Ectodermal cell (in vitro differentiated cells): Measurements from ENCODE around the gene ESRRG.

Experiments used
- H3K27ac ChIP-seq: 2 replicates; pipeline ENCODE4 v1.7.0; 2013; ENCODE audit warnings: mild to moderate bottlenecking, low read depth, low read length; ENCODE audit not compliant: insufficient read depth, poor library complexity, severe bottlenecking
- H3K27me3 ChIP-seq: 2 replicates; pipeline ENCODE4 v1.7.0; 2013; ENCODE audit warnings: mild to moderate bottlenecking, low read length; ENCODE audit not compliant: insufficient read depth, control insufficient read depth, poor library complexity, severe bottlenecking
- H3K36me3 ChIP-seq: one replicate; pipeline ENCODE4 v1.7.0; 2013; ENCODE audit warnings: low read length; ENCODE audit not compliant: control insufficient read depth, insufficient read depth
- H3K4me1 ChIP-seq: one replicate; pipeline ENCODE4 v1.7.0; 2013; ENCODE audit warnings: low read length; ENCODE audit not compliant: control insufficient read depth, insufficient read depth
- H3K4me3 ChIP-seq: 2 replicates; pipeline ENCODE4 v1.7.0; 2013; ENCODE audit warnings: low read depth, low read length, control low read depth; ENCODE audit not compliant: insufficient read depth
- H3K9me3 ChIP-seq: 2 replicates; pipeline ENCODE4 v1.7.0; 2013; ENCODE audit warnings: mild to moderate bottlenecking, low read length, moderate library complexity; ENCODE audit not compliant: control insufficient read depth
- WGBS, 2 experiments: methylation state at CpG; one replicate each; pipeline ENCODE4 v1.1.7; 2013; ENCODE audit warnings: missing lambda C conversion rate in 2 of 2; 5-methylcytosine and 5-hydroxymethylcytosine counted together

Gene ESRRG

DNA sequence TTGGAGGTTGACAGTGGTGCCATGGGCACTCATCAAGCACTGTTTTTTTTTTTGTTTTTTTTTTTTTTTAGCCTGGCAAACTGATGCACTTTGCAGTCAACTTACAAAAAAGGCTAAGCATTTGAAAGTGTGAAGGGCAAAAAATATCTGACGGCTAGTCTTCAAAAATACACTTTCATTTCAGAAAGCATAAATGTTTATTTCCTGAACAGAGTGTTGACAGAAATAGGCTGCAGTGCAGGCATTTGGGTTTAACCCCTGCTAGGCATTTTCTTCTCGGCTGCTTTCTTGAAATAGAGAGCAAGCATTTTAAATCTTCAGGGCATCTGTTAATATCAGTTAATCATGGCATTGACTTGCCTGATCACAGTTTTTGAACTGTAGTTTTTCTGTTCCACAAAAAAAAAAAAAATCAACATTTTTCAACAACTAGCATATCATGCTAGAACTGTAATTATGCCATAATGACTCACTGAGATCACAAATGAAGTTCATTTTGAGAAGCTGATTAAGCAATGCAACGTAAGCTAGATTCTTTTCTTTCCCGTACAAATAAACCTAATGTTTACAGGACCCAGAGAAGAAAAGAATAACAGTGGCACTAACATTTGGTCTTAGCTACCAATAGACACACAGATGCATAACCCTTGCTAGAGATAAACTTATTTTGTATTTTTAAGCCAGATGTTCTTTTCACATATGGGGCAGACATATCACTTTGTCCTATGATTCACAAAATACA is 199.6 kb downstream of the ESRRG start:
- 91 to 96% methylated on average over 4 of the region's 4 CpGs for WGBS, 2 experiments
- Histone ChIP-seq H3K9me3 (no peaks in the 10 kb centered on the region), H3K4me1 (no peaks in the 10 kb centered on the region), H3K27me3 (no peaks in the 10 kb centered on the region), H3K27ac (no peak overlapping the region), H3K36me3 (no peaks in the 10 kb centered on the region), H3K4me3 (no peak overlapping the region)

DNA sequence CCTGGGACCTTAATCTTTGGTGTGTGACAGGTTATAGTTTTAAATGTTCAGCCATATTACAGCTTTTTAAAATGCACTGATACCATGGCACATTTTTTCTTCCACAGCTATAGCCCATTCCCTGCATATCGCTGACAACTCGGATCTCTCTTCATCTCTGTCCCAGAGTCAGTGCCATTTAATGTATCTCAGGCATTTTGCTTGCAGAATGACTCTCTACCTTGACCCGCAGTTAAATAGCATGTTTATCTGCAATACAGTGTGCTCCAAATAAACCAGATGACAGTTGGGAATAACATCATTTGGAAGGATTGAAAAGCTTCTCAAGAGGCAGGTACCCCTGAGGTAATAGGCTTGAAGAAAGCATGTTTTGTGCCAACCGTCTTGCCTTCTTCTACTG is 200.2 kb downstream of the ESRRG start:
- no peaks in the 10 kb centered on the region for H3K9me3 ChIP-seq
- no peaks in the 10 kb centered on the region for H3K36me3 ChIP-seq
- no peak overlapping the region for H3K27ac ChIP-seq
- H3K4me1 ChIP-seq = no peaks in the 10 kb centered on the region
- H3K4me3 ChIP-seq = no peak overlapping the region
- 81% methylated on average over 4 of the region's 4 CpGs for WGBS, 2 experiments
- H3K27me3 ChIP-seq = no peaks in the 10 kb centered on the region

DNA sequence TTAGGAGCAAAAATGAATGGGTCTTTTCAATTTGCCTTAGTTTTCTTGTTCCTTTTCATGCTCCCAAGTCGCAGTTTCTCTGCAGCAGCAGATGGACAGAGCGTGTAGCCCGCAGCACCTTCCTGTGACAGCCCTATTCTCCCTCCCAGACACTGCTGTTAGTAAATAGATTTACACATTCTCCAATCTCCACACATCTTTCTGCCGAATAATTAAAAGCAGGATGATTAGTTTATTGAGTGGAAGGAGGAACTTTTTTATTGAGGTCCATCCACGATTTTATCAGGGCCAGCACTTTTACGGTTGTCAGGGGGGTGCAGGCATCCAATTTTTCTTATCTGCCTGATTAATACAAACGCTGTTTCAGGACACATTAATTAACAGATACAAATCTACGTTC is 201.8 kb downstream of the ESRRG start:
- H3K9me3 ChIP-seq = no peaks in the 10 kb centered on the region
- no peaks in the 10 kb centered on the region for H3K4me1 ChIP-seq
- H3K27me3 ChIP-seq = no peaks in the 10 kb centered on the region
- H3K27ac ChIP-seq = no peak overlapping the region
- H3K36me3 ChIP-seq = no peaks in the 10 kb centered on the region
- H3K4me3 ChIP-seq = no peak overlapping the region
- WGBS, 2 experiments = 96 to 98% methylated on average over 7 to 8 of the region's 8 CpGs

DNA sequence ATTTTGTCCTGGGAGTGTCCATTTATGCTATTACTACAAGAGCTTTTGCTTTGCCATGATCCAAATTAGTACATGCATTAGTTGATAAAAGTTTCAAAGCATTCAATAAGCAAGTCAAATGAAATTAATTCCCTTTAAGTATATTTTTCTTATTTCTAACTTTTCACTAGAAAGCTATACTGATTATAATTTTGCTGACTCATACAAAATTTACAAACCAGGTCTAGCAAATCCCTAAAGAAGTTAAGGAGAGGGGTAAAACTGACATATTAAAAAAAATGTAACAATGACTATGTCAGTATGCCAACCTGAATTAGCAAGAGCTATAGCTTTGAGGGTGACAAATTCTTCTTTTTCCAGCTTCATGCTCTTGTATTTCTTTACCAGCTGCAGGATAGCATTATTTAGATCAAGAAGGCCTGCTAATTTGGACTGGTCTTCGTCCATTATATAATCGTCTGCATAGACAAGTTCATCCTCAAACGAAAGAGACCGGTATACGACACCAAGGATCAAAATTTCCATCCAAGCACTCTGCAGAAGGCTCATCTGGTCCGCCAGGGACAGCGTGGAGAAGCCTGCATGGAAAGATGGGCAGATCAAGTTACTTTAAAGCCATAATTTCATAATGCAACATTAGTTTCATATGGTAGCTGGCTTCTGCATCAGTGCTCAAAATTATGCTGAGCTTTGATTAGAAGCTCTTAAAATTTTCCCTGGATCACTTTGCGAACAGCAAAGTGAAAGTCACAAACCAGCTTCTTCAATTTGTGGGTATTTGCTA is 204.2 kb downstream of the ESRRG start:
- H3K9me3 ChIP-seq = no peaks in the 10 kb centered on the region
- H3K4me1 ChIP-seq = no peaks in the 10 kb centered on the region
- peak overlapping the region; percentile 16 for H3K27ac ChIP-seq
- no peaks in the 10 kb centered on the region for H3K36me3 ChIP-seq
- no peaks in the 10 kb centered on the region for H3K27me3 ChIP-seq
- WGBS, 2 experiments = 88 to 90% methylated on average over 8 of the region's 8 CpGs
- no peak overlapping the region for H3K4me3 ChIP-seq

DNA sequence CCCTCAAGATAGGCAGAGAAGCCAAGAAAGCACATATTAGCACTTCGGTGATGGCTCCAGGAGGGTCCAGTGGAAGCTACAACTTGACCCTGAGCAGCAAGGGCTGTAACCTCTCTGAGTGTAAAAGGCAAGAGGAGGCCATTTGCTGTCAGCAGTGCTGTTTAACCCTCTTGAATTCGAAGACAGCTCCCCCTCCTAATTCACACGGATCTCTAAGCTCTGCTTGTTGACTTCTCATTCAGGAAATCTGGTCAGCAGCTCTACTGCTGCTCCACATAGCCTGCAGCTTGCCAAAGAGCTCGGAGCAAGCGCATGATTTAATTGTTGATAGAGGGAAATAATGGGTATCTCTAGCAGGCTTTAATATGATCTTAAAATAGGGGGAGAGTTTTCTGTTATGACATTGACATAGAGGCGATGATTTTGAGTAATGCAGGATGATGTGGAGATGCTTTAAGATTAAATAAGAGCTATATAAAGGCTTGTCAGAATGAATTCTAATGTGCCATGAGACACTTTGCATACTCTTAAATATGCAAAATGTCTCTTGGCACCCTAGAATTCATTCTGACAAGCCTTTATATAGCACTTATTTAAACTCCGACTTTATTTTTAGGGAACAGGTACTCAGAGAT is 220.6 kb downstream of the ESRRG start:
- no peaks in the 10 kb centered on the region for H3K27me3 ChIP-seq
- no peak overlapping the region for H3K27ac ChIP-seq
- no peaks in the 10 kb centered on the region for H3K36me3 ChIP-seq
- H3K4me3 ChIP-seq = no peak overlapping the region
- 62 to 69% methylated on average over 7 of the region's 7 CpGs for WGBS, 2 experiments
- H3K4me1 ChIP-seq = peaks cover 5% of the 10 kb centered on the region
- H3K9me3 ChIP-seq = no peaks in the 10 kb centered on the region

DNA sequence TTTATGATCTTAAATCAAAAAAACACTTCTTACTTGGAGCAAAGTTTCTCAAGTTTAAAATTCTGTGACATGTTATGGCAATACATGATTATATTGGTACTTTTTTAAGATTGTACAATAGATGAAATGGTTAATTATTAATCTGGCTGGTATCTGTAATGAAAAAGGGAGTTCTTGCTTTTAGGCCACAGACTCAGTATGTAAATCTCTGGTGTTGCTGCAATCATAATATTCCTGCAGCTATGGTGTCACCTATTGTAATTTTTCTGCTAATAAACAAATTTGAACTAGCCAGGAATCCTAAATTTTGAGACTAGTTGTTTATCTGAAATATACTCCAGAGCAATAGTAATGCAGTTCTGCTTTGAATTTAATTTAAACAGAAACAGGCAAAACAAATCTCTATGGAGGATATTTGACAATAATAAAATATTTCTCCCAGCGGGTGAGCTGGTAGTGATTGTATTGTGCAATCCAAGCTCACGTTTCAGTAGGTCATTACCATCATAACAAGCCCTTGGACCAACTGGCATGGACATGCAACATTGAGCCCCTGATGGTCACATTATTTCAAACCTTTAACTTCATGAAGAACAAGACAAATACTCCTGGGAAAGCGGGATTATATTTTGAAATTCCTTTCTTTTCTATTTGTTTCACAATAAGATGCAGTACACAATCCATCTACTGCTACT is 222.8 kb downstream of the ESRRG start:
- no peak overlapping the region for H3K4me3 ChIP-seq
- no peaks in the 10 kb centered on the region for H3K27me3 ChIP-seq

DNA sequence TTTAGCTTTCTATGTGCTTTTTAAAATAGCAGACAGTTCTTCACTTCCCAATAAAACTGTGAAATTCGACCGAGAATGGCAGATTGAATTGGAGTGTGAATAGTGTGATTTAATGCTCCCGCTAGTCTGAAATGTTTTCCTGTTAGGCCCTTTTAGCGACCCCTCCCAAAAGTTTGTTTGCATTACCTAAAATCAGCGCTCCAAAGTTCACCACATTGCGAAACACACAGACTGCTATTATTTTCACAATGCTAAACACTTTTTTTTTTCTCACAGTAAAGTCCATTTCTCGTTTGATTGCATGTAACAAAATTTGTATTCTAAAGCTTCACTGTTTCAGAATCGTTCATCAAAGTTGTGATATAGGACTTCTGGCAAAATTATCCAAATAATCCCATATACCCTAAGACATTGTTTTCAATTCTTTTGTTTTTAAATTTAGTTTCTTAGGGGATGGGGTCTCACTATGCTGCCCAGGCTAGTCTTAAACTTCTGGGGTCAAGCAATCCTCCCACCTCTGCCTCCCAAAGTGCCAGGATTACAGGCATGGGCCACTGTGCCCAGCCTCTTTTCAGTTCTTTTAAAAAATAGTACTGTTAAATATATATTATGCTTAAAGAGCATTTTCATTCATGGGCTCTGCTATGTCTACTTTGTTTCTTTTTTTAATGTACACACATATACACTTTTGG is 223.5 kb downstream of the ESRRG start:
- 90 to 99% methylated on average over 6 to 8 of the region's 8 CpGs for WGBS, 2 experiments
- no peaks in the 10 kb centered on the region for H3K9me3 ChIP-seq

More for the DNA sequence above, 222.8 kb downstream of the ESRRG start:
- peaks cover 5% of the 10 kb centered on the region for H3K4me1 ChIP-seq
- H3K27ac ChIP-seq = no peak overlapping the region
- H3K9me3 ChIP-seq = no peaks in the 10 kb centered on the region
- WGBS, 2 experiments = 86 to 96% methylated on average over 2 to 3 of the region's 3 CpGs
- no peaks in the 10 kb centered on the region for H3K36me3 ChIP-seq

DNA sequence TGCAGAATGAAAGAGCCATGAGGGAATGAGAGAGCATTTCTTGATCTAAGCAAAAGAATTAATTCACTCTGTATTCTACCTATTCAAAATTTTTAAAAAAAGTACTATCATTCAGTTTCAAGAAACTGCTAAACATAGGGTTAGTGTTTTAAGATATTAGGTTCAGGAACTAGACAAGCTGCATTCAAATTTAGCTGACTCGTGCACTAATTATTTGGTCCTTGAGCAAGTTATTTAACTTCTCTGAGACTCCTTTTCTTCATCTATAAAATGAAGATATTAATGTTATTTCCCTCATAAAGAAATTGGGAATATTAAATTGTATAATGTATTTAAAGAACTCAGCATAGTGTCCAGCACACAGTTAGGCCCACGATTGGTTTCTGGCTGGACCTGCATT is 225.0 kb downstream of the ESRRG start:
- Histone ChIP-seq H3K27ac (no peak overlapping the region), H3K4me1 (peaks cover 5% of the 10 kb centered on the region), H3K9me3 (no peaks in the 10 kb centered on the region), H3K36me3 (no peaks in the 10 kb centered on the region), H3K27me3 (no peaks in the 10 kb centered on the region), H3K4me3 (no peak overlapping the region)
- whole genome bisulfite sequencing, 2 experiments = 91 to 100% methylated on average over 1 of the region's 2 CpGs

More for the DNA sequence above, 223.5 kb downstream of the ESRRG start:
- no peak overlapping the region for H3K4me3 ChIP-seq
- peaks cover 5% of the 10 kb centered on the region for H3K4me1 ChIP-seq
- H3K36me3 ChIP-seq = no peaks in the 10 kb centered on the region
- H3K27ac ChIP-seq = no peak overlapping the region
- no peaks in the 10 kb centered on the region for H3K27me3 ChIP-seq

DNA sequence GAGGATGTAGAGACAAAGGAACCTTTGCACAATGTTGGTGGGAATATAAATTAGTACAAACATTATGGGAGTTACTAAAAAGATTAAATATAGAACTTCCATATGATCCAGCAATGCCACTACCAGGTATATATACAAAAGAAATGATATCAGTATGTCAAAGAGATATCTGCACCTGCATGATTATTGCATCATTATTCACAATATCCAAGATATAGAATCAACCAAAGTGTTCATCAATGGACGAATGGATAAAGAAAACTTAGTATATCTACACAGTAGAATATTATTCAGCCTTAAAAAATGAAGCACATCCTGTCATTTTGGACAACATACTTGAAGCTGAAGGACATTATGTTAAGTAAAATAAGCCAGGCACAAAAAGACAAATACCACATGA is 238.2 kb downstream of the ESRRG start:
- Histone ChIP-seq H3K4me1 (no peaks in the 10 kb centered on the region), H3K36me3 (no peaks in the 10 kb centered on the region), H3K27ac (no peak overlapping the region), H3K9me3 (no peaks in the 10 kb centered on the region), H3K4me3 (no peak overlapping the region), H3K27me3 (no peaks in the 10 kb centered on the region)
- WGBS, 2 experiments = 100% methylated on average over 1 of the region's 1 CpG; no CpG with 5 or more reads in 1 of the 2 experiments
